Erythroblast (primary cell): ENCODE results near the gene RERE.

Experiments used
- GATA1 ChIP-seq: IDR thresholded peaks from 2 replicates; pipeline ENCODE4 v1.6.1; 2011; ENCODE audit warnings: low read depth, mild to moderate bottlenecking, control low read depth, low read length, moderate library complexity
- POLR2A ChIP-seq: IDR thresholded peaks from 2 replicates; pipeline ENCODE4 v1.6.1; 2011; ENCODE audit warnings: mild to moderate bottlenecking, low read length

DNA sequence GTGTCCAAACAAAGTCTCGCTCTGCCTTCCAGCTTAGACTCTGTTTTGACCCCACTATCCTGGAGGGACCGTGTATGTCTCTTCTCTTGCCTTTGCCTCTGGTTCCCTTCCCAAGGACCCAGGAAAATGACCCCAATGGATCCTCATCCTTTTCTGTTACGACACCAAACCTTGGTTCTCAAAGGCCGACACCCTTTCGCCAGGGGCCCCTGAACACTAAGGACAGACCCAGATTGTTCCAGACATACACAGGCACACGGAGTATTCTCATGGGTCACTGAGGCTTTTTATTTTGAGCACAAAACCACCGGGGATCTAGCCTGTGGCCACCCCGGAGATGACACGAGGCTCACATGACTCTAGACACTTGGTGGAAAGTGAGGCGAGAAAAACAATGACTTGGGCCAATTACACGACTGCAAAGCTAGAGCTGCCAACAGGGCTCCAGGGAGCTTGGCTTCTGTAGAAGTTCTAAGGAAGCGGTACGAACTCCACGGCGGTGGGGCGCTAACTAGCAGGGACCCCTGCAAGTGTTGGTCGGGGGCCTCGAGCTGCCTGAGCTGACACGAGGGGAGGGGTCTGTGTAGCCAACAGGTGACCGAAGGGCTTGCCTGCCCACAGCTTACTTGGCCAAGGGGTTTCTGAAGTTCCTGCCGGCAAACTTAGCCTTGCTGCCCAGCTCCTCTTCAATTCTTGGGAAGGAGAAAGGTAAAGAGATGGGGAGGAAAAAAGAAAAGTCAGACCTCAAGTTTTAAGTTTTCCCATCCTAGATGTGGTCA, 43.5 kb upstream of the RERE start:
- TF ChIP-seq POLR2A (no peak), GATA1 (no peak)
